HFFc6 (cell line): ENCODE results near the gene SEZ6. TPM values are rescaled to one million over a fixed set of nuclear protein-coding genes. Genes with fewer than 3 reads are reported as not detected.

Experiments used
- DNase-seq: peaks from one replicate; pipeline ENCODE4 v3.0.0-alpha.2; 2018
- H3K27ac Mint-ChIP-seq: 2 replicates; pipeline ENCODE4 v1.8.0; 2020; ENCODE audit warnings: mild to moderate bottlenecking, mixed read lengths
- H3K27me3 Mint-ChIP-seq: 2 replicates; pipeline ENCODE4 v1.8.0; 2021; ENCODE audit warnings: mild to moderate bottlenecking, moderate library complexity, mixed read lengths; ENCODE audit not compliant: insufficient read depth
- H3K36me3 Mint-ChIP-seq: 2 replicates; pipeline ENCODE4 v1.8.0; 2021; ENCODE audit warnings: low read depth, mixed read lengths
- H3K4me1 Mint-ChIP-seq: 2 replicates; pipeline ENCODE4 v1.8.0; 2020; ENCODE audit warnings: low read depth, mixed read lengths
- H3K4me3 Mint-ChIP-seq: 2 replicates; pipeline ENCODE4 v1.8.0; 2020; ENCODE audit warnings: mild to moderate bottlenecking, moderate library complexity, mixed read lengths
- H3K9me3 Mint-ChIP-seq: 2 replicates; pipeline ENCODE4 v1.8.0; 2020; ENCODE audit warnings: mild to moderate bottlenecking, mixed read lengths
- total RNA-seq, 6 experiments: library from RNA; stranded (reverse); fragmentation: NEBNext Ultra II Directional; extraction: Animal tissue kit (Norgen Biotek cat#: 25700); gene quantifications; 2 replicates in 1 of 6; 3 replicates in 5 of 6; pipeline ENCODE4 v1.2.3, GENCODE V29; 2021
- TF ChIP-seq, protein P1 (sequence below): fragments of 200-600 bp; sonication (generic); IDR thresholded peaks from 2 replicates; pipeline ENCODE4 v1.5.0; 2021; ENCODE audit warnings: antibody characterized with exemption, mild to moderate bottlenecking

The SEZ6 gene
- total RNA-seq, 6 experiments from 2014 or later = not detected

DNA sequence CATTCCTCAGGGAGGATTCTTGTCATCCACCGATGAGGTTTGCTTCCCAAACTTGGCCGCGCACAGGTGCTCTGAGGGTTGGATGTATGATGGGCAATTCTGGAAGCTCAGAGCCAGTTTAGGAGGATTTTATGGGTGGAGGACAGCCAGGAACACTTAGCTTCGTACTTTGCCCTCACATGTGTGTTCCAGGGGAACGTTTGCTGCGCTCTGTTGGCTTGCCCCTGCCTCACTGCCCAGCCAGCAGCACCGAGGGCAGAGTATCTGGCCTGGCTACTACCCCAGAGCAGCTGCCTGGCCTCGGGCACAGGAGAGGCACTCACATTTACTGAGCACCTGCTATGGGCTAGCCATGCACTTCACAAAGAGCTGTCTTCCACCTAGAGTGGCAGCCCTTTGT is 14.1 kb downstream of the SEZ6 start:
- Mint-ChIP-seq H3K27ac (no peak overlapping the region), H3K4me1 (no peaks in the 10 kb centered on the region), H3K27me3 (peaks cover 15% of the 10 kb centered on the region), H3K36me3 (no peaks in the 10 kb centered on the region), H3K9me3 (no peaks in the 10 kb centered on the region), H3K4me3 (no peak overlapping the region)
- TF ChIP-seq, protein P1, sequence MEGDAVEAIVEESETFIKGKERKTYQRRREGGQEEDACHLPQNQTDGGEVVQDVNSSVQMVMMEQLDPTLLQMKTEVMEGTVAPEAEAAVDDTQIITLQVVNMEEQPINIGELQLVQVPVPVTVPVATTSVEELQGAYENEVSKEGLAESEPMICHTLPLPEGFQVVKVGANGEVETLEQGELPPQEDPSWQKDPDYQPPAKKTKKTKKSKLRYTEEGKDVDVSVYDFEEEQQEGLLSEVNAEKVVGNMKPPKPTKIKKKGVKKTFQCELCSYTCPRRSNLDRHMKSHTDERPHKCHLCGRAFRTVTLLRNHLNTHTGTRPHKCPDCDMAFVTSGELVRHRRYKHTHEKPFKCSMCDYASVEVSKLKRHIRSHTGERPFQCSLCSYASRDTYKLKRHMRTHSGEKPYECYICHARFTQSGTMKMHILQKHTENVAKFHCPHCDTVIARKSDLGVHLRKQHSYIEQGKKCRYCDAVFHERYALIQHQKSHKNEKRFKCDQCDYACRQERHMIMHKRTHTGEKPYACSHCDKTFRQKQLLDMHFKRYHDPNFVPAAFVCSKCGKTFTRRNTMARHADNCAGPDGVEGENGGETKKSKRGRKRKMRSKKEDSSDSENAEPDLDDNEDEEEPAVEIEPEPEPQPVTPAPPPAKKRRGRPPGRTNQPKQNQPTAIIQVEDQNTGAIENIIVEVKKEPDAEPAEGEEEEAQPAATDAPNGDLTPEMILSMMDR = no peak
- no peak for DNase-seq

DNA sequence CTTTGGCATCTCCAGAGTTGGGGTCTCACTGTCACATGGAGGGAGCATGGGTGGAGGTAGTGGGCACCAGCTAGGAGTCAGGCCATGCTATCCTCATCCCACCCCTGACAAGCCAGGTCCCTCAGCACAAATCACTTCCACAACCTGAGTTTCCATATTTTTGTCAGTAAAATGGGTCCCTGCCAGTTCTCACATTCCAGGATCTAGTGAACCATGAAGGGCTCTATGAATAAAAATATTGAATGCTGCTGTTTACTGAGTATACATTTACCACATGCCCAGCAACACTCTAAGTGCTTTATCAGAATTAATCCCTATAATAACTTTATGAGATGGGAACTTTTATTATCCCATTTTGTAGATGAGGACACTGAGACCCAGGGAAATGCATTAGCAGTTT is 16.8 kb downstream of the SEZ6 start:
- Mint-ChIP-seq H3K27me3 (peaks cover 28% of the 10 kb centered on the region), H3K4me3 (no peak overlapping the region)

DNA sequence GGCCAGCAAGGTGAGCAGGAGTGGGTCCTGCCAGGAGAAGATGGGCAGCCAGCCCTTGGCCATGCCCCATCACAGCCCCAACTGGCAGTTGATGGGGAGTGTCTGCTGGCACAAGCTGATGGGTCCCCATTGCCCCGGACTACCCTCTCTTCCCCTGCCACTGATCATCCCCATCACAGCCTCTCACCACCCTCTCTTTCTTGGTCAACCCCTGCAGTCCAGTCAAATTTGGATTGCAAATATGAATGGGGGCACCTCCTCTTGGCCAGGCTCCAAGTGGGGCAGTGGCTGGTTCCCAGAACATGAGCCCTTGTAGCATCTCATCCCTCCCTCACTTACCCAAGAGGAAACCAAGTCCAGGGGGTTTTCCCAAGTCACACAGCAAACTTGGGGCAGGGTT is 17.4 kb downstream of the SEZ6 start:
- no peaks in the 10 kb centered on the region for H3K9me3 Mint-ChIP-seq
- H3K27me3 Mint-ChIP-seq = peaks cover 30% of the 10 kb centered on the region
- DNase-seq = no peak
- H3K27ac Mint-ChIP-seq = no peak overlapping the region
- H3K4me3 Mint-ChIP-seq = no peak overlapping the region
- TF ChIP-seq, protein P1 = no peak
- no peaks in the 10 kb centered on the region; the same call in 1 of the 2 replicates for H3K4me1 Mint-ChIP-seq
- no peaks in the 10 kb centered on the region for H3K36me3 Mint-ChIP-seq

More for the DNA sequence above, 16.8 kb downstream of the SEZ6 start:
- TF ChIP-seq, protein P1 = no peak
- Mint-ChIP-seq H3K9me3 (no peaks in the 10 kb centered on the region), H3K27ac (no peak overlapping the region), H3K36me3 (no peaks in the 10 kb centered on the region), H3K4me1 (no peaks in the 10 kb centered on the region)
- no peak for DNase-seq

DNA sequence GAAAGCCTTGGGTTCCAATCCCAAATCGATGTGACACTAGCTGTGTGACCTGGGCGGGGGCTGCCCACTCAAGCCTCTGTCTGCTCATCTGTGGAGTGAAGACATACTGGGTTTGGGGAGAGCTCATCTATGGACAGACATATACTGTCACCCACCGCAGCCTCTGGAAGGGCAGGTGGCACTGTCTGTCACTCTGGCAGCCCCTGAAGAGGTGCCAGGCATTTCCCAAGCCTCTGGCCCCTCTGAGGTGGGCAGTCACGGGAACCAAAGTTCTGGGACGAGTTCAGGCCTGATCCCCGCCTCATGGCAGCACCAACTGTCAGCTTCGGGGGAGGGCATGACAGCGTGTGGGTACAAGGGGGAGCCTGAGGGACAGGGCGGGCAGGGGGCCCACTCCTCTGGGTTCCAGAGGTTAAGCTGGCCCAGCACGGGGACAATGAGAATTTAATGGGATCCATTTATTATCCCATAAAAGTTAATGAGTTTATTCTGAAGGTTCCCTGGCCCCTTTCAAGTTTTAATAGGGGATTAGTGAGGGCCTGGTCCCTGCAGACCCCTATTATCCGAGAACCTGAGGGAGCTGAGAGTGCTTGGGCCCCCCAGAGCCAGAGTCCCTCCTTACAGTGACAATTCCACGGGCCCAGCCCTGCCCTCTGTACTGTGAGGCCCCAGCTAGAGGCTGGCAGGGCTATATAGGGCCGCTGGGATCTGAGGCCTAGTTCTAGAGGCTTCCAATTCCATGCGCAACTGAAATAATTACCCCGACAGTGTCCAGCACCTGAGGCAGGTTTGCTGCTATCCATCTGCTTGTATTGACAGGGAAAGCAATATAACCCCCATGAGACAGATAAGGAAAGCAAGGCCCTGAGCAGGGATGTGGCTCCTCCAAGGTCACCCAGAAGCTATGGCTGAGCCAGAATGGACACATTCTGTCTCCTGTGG is 18.8 kb downstream of the SEZ6 start:
- Mint-ChIP-seq H3K27me3 (peaks cover 38% of the 10 kb centered on the region), H3K36me3 (no peaks in the 10 kb centered on the region)

DNA sequence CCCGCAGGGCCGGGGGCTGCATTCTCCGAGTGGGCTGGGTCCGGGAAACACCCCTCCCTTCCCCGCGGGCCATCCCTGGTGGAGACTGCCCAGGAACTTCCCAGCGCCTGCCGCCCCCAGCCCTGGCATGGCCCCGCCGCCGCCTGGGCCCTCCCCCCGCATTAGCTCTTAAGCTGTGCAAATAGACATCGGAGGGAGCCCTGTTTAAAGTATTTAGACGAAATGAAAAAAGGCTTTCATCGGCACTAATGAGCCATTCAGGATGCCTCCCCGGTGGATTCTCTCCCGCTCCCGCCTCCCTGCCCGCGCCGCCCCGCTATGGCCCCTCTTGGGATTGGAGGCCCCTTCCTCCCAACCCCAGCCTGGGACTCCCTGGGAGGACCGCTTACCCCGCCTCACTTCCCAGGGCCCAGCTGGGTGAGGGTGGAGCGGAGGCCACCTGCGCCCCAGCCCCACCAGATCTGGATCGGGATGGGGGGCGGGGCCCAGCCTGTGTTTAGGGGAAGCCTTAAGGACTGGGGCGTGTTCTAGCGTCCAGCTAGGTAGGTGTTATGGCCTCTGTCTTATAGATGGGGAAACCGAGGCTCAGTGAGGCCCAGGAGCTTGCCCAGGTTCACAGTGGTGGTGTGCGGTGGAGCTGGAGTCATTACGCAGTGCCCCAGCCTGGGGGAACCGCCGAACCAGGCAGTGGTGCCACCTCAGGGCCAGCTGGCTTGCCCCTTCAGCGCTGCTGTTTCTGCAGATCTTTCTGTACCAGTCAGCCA is 19.7 kb downstream of the SEZ6 start:
- no peaks in the 10 kb centered on the region for H3K36me3 Mint-ChIP-seq
- H3K27ac Mint-ChIP-seq = no peak overlapping the region
- H3K9me3 Mint-ChIP-seq = no peaks in the 10 kb centered on the region
- no peak for DNase-seq
- peaks cover 37% of the 10 kb centered on the region for H3K27me3 Mint-ChIP-seq
- peaks cover 11% of the 10 kb centered on the region; the same call in 1 of the 2 replicates for H3K4me1 Mint-ChIP-seq
- no peak overlapping the region for H3K4me3 Mint-ChIP-seq
- TF ChIP-seq, protein P1 = no peak

More for the DNA sequence above, 18.8 kb downstream of the SEZ6 start:
- TF ChIP-seq, protein P1 = no peak
- Mint-ChIP-seq H3K4me3 (no peak overlapping the region), H3K27ac (no peak overlapping the region), H3K4me1 (peaks cover 11% of the 10 kb centered on the region; the same call in 1 of the 2 replicates), H3K9me3 (no peaks in the 10 kb centered on the region)
- DNase-seq = no peak
